ENCODE measurements around the gene ZNF530. TPM values are rescaled to one million over a fixed set of nuclear protein-coding genes. Genes with fewer than 3 reads are reported as not detected.

Gene ZNF530
- total and polyA plus RNA-seq, 9 of the 15 experiments (the other 6 are each of a cell fraction or from before 2014, with no cell fraction given), result 0.28 to 5.9 (median 4.0) TPM

DNA sequence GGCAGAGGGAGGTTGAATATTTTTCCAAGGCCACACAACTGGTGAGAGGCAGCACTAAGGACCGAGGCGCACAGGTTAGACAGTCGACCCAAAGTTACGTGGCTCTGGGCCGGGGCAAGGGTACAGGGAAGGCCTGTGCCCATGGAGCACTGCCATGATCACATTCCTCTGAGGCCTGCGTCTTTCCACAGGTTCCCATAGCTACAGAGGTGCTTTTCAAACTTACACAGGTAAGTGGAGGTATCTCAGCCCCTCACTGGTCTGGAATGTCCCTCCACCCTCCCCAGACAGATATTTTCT lies 34.1 kb downstream of the ZNF530 start:
- peak overlapping the region; percentile 63 for H3K4me3 ChIP-seq
- H3K27ac ChIP-seq (ENCODE audit: extremely low read depth, low read depth, low read length), result no peak overlapping the region
- H3K9me1 ChIP-seq (ENCODE audit: control insufficient read depth, insufficient read depth, low read length), result no peaks in the 10 kb centered on the region
- H2AFZ ChIP-seq (ENCODE audit: low read depth, low read length), result peak overlapping the region; percentile 95
- ChIA-PET POLR2A (no interaction called here), CTCF (ENCODE audit: low intra/inter-chr PET ratio) (no interaction called here)
- peaks cover 6 to 11% of the 10 kb centered on the region in 2 experiments; a peak in 4 of 5 replicates for H3K4me1 ChIP-seq (replicated peaks in 1 of 2; ENCODE audit: control insufficient read depth in 2 of 2, insufficient read depth in 2 of 2, low read length in 2 of 2)
- peak overlapping the region; percentile 90 for H3K4me2 ChIP-seq (ENCODE audit: insufficient read depth, low read length)
- BruUV-seq (replicated peaks), result no TSS peak
- peaks cover 6% of the 10 kb centered on the region; the same call in 2 of the 3 replicates for H3K36me3 ChIP-seq (ENCODE audit: control insufficient read depth, insufficient read depth, low read length)
- no peaks in the 10 kb centered on the region for H4K20me1 ChIP-seq (replicated peaks; ENCODE audit: control insufficient read depth, insufficient read depth, low read length)
- ATAC-seq, result no peak
- no peak for FAIRE-seq
- WGBS (ENCODE audit: insufficient coverage, low coverage, missing lambda C conversion rate), result 61% methylated on average over 6 of the region's 6 CpGs
- H3K27me3 ChIP-seq (ENCODE audit: control insufficient read depth in 2 of 2, insufficient read depth in 2 of 2, low read length in 2 of 2), result no peaks in the 10 kb centered on the region
- H3K9ac ChIP-seq (ENCODE audit: insufficient read depth in 1 of 2, low read depth in 2 of 2, low read length in 2 of 2), result 0 out of 4 replicates have a peak overlapping the region, but pooled peaks of 1 of the 2 experiments have one; percentile 56
- H3K9me3 ChIP-seq (replicated peaks; ENCODE audit: control insufficient read depth, insufficient read depth, low read depth, low read length), result peaks cover 12% of the 10 kb centered on the region
- DNase-seq (ENCODE audit: extremely low read depth in 1 of 4, low spot score in 3 of 4), result no peak
- TF ChIP-seq, protein P1, sequence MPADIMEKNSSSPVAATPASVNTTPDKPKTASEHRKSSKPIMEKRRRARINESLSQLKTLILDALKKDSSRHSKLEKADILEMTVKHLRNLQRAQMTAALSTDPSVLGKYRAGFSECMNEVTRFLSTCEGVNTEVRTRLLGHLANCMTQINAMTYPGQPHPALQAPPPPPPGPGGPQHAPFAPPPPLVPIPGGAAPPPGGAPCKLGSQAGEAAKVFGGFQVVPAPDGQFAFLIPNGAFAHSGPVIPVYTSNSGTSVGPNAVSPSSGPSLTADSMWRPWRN (IDR thresholded peaks at IDR 0.05; ENCODE audit: low read depth), result no peak
- TF ChIP-seq NFIC (IDR thresholded peaks at IDR 0.05) (no peak), SMAD1 (IDR thresholded peaks at IDR 0.05; ENCODE audit: low read depth, low read length, partially characterized antibody) (no peak), SPI1 (IDR thresholded peaks at IDR 0.05; ENCODE audit: borderline replicate concordance, low read depth, low read length) (no peak), FOXK2 (conservative IDR thresholded peaks at IDR 0.05 in 1 of 2, IDR thresholded peaks at IDR 0.05 in 1 of 2; ENCODE audit: low read depth in 2 of 2) (no peak), NR2C2 (CRISPR knock-in tag; IDR thresholded peaks at IDR 0.05) (no peak), NR2C2 (tag; IDR thresholded peaks at IDR 0.05) (no peak), MIER1 (IDR thresholded peaks at IDR 0.05; ENCODE audit: low read depth) (no peak), ZNF324 (CRISPR knock-in tag; IDR thresholded peaks at IDR 0.05) (no peak), PHB (CRISPR knock-in tag; IDR thresholded peaks at IDR 0.05) (no peak), SMAD4 (CRISPR knock-in tag; conservative IDR thresholded peaks at IDR 0.05) (no peak), HDAC3 (IDR thresholded peaks at IDR 0.05; ENCODE audit: borderline replicate concordance, partially characterized antibody) (no peak), ZMIZ1 (IDR thresholded peaks at IDR 0.05; ENCODE audit: low read depth in 2 of 2, low read length in 2 of 2) (no peak), IRF9 (tag; IDR thresholded peaks at IDR 0.05) (no peak)
- TF ChIP-seq, protein P2, sequence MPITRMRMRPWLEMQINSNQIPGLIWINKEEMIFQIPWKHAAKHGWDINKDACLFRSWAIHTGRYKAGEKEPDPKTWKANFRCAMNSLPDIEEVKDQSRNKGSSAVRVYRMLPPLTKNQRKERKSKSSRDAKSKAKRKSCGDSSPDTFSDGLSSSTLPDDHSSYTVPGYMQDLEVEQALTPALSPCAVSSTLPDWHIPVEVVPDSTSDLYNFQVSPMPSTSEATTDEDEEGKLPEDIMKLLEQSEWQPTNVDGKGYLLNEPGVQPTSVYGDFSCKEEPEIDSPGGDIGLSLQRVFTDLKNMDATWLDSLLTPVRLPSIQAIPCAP (CRISPR knock-in tag; IDR thresholded peaks at IDR 0.05; ENCODE audit: borderline replicate concordance), result no peak
- H3K79me2 ChIP-seq (ENCODE audit: control insufficient read depth, insufficient read depth, low read length), result no peaks in the 10 kb centered on the region
- in situ Hi-C loops (cut with MboI) (no loop called here), intact Hi-C loops (cut with micrococcal nuclease) (no loop called here)

Measured in K562 (cell line).